PC-3 (cell line): Measurements from ENCODE around the gene TUBD1.

Source experiments
- EZH2 ChIP-seq: fragments of 300-600 bp; sonication (generic); IDR thresholded peaks from one replicate; pipeline ENCODE4 v1.6.1; 2017; ENCODE audit warnings: antibody characterized with exemption, mild to moderate bottlenecking, low read length; ENCODE audit not compliant: unreplicated experiment
- TF ChIP-seq, protein P1 (sequence below): fragments of 300-600 bp; sonication (generic); conservative IDR thresholded peaks from 2 replicates; pipeline ENCODE4 v1.5.1; 2017; ENCODE audit warnings: antibody characterized with exemption, low read depth, mild to moderate bottlenecking, low read length

GRCh38 chr17:59848385-59848668 lies 44.4 kb downstream of the TUBD1 start:
- TF ChIP-seq, protein P1, sequence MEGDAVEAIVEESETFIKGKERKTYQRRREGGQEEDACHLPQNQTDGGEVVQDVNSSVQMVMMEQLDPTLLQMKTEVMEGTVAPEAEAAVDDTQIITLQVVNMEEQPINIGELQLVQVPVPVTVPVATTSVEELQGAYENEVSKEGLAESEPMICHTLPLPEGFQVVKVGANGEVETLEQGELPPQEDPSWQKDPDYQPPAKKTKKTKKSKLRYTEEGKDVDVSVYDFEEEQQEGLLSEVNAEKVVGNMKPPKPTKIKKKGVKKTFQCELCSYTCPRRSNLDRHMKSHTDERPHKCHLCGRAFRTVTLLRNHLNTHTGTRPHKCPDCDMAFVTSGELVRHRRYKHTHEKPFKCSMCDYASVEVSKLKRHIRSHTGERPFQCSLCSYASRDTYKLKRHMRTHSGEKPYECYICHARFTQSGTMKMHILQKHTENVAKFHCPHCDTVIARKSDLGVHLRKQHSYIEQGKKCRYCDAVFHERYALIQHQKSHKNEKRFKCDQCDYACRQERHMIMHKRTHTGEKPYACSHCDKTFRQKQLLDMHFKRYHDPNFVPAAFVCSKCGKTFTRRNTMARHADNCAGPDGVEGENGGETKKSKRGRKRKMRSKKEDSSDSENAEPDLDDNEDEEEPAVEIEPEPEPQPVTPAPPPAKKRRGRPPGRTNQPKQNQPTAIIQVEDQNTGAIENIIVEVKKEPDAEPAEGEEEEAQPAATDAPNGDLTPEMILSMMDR, result no peak
- no peak for TF ChIP-seq EZH2
